SKM-1 (cell line): ENCODE results near the gene PRKCD.

Source experiments
- DNase-seq: peaks from one replicate; lab custom pipeline; 2025; ENCODE audit not compliant: unreplicated experiment; lab: John Stamatoyannopoulos, UW

PRKCD gene

DNA sequence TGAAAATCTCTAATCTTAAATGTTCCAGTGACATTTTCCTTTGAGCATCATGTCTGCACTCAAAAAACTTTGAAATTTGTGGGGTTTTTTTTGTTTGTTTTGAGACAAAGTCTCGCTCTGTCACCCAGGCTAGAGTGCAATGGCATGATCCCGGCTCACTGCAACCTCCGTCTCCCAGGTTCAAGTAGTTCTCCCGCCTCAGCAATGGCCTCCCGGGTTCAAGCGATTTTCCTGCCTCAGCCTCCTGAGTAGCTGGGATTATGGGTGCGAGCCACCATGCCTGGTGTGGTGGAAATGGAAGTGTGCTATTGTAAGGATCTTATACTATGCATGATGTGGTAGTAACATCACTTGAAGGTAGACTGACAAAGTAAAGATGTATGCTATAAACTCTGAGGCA is 52.3 kb downstream of the PRKCD start:
- no peak for DNase-seq

DNA sequence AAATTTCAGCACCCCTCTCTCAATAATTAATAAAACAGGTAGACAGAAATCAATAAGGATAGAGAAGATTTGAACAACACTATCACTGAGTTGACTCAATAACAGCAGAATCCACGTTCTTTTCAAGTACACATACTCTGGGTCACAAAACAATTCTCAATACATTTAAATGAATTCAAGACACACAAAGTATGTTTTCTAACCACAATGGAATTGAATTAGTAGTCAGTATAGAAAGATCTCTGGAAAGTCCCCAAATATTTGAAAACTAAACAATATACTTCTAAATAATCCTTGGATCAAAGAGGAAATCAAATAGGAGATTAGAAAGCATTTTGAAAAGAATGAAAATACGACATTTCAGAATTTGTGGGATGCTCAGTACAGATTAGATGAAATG is 54.8 kb downstream of the PRKCD start:
- DNase-seq, result no peak

DNA sequence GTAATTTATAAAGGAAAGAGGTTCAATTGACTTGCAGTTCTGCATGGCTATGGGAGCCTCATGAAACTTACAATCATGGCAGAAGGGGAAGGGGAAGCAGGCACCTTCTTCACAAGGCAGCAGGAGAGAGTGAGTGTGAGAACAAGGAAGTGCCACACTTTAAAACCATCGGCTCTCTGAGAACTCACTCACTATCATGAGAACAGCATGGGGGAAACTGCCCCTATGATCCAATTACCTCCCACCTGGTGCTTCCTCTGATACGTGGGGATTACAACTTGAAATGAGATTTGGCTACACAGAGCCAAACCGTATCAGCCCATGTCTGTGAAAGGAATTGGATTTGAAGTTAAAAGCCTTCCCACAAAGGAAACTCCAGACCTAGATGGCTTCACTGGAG is 55.7 kb downstream of the PRKCD start:
- DNase-seq, result no peak

DNA sequence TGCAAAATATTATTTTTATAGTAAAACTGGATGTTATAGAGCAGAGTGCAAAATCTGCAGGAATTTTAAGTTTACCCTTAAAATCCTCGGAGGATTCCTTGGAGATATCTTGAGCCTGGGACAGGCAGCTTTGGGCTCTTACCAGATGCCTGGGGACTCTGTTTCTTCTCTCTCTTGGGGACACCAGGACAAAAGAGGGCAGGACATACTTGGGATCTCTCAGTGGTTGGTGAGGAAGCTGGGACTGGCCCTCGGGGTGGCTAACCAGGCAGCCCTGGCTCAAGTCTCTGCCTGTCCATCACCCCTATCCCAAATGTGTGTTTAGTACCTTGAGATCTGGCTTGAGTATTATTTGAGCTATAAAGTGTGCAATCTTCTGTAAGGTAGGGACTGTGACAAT is 56.2 kb downstream of the PRKCD start:
- no peak for DNase-seq

DNA sequence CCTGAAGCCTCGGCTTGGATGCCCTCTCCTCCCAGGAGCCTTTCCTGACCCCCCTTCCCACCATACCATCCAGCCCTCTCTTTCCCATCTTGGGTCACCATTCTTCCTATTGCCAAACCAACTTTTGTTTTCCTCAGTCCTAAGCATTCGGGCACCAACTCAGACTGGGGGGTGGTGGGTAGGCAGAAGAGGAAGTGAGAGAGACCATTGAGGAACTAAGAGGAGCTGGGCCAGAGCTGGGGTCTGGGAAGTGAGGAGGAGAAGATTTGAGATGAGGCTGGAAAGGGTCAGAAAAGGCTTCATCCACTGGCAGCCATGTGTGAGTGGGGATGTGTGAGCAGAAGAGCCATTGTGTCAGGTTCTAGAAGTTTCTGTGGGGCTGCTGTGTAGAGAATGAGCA is 57.1 kb downstream of the PRKCD start:
- no peak for DNase-seq

DNA sequence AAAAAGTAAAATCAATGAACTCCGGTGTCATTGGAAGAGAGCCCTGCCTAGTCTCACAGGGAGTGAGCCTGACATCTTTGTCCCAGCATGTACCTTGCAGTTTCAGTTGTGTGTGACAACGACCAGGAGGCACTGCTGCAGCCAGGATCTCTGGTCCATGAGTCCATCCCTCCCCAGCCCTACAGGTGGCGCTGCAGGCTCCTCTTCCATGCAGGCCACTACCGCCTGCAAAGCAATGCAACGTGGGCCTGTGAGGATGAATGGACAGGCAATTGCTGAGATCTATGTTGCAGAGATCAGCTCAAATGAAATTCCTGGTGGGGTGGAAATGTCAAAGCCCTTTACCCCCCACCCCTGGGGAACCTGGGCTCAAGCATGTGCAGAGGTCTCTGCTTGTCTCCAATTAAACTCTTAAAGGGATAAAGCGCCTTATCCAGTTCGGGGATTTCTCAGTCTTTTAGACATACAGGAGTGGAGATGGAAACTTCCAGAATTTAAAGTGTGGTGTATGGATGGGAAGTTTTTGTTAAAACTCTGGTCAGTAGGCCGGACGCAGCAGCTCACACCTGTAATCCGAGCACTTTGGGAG is 59.0 kb downstream of the PRKCD start:
- peak; percentile 85 for DNase-seq

DNA sequence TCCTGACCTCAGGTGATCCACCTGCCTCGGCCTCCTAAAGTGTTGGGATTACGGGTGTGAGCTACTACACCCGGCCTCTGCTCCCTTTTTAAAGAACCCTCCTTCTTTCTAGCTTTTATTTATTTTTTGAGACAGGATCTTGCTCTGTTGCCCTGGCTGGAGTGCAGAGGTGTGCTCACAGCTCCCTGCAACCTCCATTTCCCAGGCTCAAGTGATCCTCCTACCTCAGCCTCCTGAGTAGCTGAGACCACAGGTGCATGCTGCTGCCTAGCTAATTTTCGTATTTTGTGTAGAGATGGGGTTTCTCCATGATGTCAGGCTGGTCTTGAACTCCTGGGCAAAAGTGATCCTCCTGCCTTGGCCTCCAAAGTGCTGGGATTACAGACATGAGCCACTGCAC is 60.3 kb downstream of the PRKCD start:
- DNase-seq, result no peak

DNA sequence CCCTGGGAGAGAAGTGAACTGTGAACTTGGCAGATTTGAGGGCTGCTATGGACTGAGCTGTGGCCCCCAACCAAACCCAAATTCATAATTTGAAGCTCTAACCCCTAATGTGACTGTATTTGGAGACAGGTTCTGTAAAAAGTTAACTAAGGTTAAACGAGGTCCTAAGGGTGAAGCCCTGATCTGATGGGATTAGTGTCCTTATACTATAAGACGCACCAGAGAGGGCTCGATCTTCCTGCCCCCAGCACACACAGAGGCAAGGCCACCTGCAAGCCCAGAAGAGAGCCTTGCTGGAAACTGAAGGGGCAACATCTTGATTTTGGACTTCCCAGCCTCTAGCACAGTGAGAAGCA is 60.8 kb downstream of the PRKCD start:
- no peak for DNase-seq

DNA sequence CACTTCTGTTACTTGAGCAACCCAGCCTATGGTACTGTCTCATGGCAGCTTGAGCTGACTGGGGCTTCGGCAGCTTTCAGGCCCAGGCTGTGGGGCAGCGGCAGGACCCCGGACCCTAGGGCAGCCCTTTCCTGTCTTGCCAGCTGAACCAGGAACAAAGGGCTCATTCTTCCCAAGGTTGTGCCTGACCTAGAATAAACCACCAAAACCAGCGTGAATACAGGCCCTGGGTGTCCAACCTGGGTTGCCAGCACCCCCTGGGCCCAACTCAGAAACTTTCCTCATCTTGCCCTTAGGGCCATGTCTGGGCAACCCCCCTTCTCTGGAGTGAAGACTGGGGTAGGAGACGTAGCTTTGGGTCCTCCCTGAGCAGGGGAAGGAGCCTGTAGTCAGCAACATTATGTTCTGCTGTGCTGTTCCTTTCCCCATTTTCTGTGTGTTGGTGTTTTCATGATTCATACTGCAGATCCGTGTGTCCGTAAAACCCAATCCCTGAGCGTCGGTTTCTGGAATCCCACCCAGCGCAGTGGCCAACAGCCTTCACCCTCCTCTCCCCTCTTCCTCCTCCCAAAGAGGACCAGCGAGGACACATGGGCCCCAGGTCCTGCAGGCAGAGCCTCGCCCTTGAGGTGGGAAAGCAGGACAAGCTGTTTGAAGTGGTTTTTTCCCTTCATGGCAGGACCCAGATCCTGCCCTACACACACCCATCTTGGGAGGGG is 61.3 kb downstream of the PRKCD start:
- DNase-seq, result no peak

DNA sequence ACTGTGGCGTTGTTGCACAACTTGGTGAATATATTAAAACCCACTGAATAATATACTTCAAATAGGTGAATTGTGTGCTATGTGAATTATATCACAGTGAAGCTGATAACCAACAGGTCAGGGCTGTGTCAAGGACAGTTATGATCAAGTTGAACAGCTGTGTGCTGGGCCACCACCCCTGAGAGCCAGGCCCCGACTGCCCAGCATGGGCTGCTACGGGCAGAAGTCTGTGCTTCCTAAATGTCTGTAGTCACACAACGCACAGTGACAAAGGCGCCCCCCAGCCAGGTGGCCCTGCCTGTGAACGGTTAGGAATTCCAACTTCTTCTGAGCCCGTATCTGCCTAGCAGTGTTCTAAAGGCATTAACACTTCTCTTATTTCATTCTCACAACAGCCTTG is 62.0 kb downstream of the PRKCD start:
- no peak for DNase-seq

DNA sequence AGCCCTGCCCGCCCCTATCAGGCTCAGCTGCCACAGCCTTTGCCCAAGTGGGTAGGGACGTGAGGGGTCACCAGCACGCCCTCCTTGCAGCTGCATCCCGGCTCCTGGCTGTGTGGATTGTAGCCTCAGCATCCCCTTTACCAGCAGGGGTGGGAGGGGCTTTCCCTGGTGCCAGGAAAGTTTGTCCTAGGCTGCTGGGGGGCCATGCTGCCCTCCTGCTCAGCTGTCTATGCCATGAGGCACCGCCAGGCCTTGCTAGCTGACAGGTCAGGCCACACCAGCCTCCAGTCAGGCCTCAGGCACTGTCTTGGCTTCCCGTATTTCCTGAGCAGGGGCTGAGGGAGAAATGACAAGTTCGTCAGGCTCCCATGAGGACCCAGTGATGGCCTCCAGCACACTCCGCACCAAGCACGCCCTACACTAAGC is 62.5 kb downstream of the PRKCD start:
- no peak for DNase-seq

DNA sequence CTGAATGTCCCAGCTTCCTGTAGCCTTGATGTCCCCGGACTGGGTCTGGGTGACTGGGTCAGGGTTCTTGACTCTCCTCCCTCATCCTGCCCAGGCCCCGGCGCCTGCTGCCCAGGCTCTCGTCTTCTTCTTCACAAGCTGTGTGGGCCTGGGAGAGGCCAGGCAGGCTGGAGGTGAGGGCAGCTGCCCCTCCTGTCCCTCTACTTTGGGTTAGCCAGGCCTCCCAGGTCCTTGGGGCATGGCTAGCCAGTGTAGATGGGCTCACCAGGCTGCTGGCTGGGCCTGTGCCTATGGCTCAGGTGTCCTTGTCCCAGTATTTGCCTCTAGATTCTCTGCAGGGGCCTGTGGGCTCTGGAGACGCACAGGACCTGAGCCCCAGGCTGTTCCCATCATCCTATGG is 63.0 kb downstream of the PRKCD start:
- no peak for DNase-seq

DNA sequence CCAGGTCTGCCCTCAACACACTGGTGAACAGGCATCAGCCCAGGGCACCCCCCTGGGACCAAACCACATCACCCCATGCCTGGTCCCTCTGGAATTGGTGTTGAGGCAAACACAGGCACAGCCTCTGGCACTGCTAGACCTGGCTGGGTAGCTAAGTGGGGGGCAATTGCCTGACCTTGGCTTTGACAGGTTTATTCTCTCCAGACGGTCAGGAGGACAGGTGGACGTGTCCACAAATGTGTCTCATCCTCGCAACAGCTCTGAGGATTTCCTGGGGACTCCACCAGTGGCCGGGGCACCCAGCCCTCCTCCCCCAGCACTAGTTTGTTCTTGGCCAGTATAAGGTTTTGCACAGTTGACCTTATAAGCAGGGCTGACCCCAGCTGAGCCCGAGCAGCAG is 63.5 kb downstream of the PRKCD start:
- DNase-seq, result no peak

DNA sequence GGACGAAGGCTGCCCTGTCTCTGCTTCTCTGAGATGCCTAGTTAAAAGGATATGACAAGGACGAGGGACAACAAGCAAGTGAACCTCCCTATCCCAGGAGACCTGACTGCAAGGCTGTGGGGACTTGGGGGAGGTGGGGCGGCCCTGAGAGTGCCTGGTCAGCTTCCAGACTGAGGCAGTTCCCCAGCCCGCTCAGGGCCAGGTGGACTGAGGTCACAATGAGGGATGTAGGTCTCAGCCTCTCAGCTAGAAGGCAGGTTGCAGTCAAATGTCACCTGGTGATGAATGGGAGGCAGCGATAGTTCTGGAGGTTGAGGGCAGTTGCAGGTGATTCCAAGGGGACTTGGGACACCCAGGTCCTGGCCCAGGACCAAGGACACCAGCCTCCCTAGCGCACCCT is 64.2 kb downstream of the PRKCD start:
- no peak for DNase-seq

DNA sequence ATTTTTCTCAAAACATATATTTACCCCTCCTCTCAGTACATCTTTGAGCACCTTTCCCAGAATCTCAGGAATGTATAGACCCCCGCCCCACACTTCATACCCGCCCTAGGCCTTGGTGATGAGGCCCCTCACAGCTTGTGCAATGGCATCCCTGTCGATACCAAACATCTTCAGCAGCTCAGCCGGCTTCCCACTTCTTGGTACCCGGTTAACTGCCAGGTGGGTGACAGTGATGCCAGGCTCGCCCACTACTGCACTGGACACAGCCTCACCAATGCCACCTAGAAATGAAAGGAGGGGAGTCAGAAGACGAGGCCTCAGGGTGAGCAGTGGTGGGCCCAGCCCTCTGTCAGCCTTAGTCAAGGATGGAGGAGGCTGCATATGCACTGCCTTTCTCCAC is 64.6 kb downstream of the PRKCD start:
- DNase-seq, result no peak

DNA sequence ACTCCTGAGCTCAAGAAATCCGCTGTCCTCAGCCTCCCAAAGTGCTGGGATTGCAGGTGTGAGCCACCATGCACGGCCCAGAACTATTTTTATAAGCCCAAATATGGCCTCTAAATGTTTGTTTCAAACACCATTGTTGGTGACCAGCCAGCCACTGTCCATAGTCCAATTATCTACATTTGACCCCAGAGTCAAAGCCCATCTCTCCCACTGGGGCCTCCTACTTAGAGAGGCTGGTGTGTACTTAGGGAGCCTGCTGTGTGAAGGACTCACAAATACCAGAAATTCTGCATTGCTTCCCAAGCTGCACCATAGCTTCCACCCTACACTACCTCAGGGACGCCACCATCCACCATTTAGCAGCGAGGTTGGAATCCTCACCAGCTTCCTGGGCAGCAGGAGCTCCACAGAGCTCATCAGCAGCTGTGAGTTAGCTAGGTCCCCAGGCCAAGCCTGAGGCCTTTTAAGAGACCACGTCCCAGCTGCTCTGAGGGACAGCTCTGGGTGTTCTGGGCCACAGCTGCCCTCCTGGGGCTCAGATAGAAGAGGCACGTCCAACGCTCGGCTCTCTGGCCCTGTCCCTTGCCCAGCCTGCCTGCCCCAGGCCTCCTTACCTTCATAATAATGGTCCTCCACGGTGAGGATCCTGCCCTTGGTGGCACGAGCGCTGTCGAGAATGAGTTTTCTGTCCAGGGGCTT is 65.3 kb downstream of the PRKCD start:
- DNase-seq, result no peak

DNA sequence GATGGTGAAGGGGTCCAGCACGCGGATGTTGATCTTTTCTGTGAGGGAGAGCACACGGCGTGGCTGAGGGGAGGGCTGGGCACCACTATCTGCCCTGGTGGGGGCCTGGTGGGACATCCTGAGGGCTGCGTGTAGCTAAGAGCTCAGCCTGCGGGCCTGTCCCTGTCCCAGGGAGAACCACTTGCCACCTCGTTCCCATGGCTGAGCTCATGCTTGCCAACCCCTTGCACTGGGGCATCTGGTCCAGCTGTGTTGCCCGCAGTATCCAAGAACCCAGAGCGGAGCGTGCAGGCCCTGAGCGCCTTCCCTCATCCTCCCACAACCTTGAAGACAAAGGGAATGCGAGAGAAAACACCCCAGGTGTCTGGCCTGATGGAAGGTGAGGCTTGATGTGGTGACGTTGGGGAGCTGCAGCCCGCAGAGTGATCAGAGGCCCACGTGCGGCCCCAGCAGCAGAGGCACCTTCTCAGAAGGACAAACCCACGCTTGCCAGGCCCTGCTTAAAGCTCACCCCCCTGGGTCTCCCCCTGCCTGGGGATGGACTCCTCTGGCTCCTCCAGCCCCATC is 65.9 kb downstream of the PRKCD start:
- DNase-seq, result no peak

DNA sequence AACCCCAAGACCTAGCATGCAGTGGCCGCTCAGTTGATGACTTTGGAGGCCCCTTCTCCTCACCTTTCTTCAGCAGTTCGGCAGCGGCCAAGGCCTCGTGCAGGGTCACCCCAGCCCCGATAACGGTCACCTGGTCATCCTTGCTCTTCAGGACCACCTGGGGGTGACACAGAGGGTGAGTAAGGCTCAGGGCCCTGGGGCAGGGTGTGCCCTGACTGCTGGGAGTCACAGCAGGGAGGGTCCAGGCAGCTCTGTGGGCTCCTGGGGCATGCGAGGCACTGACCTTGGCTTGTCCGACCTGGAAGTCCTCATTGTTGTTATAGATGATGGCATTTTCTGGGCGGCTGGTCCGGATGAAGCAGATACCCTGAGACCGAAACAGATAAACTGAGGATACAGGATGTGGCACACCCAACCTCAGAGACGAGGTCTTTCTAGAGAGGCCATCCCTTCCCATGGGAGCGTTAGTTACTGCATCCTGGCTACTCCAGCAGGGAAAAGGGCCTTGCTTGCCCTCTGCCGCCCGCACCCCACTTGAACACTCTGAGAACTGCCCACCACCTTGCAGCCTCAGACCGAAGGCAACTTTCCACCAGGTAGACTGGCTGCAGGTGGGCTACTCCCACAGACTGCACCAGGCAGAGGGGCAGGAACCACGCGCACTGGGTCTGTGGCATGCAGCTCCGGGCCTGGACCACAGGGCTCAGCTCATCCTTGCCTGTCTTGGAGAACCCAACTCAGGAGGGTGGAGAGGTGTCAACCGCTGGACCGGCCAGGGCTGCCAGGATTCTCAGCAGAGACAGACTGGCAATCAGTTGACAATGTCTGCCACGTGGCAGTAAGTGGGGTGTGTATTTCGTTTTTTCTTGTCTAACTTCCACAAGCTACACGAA is 67.2 kb downstream of the PRKCD start:
- no peak for DNase-seq

DNA sequence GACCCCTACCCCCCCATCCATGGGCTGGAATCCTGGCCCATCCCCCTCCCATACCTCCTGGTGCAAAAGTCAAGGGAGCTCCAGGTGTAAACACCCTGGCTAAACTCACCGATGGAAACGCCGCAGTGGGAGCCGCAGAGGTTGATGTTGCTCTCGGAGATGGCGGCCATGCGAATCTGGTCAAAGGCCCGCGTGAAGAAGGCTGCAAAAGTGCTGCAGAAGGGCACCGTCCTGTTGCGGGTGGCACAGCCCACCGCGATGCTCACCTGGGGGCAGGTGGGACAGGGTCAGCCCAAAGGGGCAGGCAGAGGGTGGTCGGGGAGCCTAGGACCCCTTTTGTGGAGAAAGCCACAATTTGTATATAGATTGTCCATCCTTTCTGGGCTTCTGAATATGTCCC is 68.2 kb downstream of the PRKCD start:
- no peak for DNase-seq

DNA sequence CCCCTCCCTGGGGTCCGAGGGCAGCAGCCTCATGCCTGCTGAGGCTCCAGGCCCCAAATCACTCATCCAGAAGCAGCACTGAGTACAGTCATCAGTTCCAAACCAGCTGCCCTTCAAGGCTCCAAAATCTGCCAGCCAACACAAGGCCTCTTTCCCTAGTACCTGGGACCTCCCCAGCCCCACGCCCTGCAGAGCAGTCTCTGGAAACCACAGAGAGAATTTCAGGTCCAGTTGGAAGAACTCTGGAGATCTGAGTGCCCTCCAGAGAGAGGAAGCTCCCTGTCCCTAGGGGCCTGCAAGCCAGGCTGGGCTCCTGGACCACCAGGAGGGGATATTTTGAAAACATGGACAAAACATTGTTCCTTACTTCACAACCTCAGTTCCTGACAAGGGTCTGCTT is 68.6 kb downstream of the PRKCD start:
- no peak for DNase-seq

DNA sequence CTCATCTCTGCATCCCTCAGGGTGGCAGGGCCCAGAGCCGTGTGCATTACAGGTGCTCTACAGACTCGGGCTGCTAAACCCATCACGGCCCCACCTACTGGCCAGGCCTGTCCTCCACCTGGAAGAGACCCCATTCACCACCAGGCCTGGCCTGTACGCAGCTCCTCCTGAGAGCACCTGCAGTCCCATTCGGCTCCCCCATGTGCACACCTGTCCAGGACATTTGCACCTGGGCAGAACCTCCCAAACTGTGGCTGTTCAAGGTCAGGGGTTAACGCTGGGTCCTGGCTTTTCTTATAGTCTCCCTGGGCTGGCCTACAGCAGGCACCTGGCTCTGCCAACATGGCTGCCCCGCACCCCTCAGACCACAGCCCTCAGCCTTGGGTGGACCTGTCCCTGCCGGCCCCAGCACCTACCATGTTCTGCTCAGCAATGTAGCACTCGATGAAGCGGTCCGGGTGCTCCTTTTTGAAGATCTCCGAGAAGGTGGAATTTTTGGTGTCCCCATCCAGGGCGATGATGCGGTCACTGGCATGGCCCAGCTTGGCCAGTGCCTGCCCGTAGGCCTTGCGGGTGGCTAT is 69.1 kb downstream of the PRKCD start:
- no peak for DNase-seq
